GM19372 (cell line): Measurements from ENCODE around the gene CHN2.
A peak's percentile ranks its signal among the peaks of the same experiment; 100 is the strongest.

Source experiments
- ATAC-seq: cut with Tn5 transposase; IDR thresholded peaks from one replicate; pipeline ENCODE4 v1.9.1; 2021; ENCODE audit warnings: mild to moderate bottlenecking, low read depth, moderate library complexity; ENCODE audit not compliant: unreplicated experiment

The CHN2 gene

GRCh38 chr7:29381206-29382094 lies 186.9 kb downstream of the CHN2 start:
- ATAC-seq: no peak

DNA sequence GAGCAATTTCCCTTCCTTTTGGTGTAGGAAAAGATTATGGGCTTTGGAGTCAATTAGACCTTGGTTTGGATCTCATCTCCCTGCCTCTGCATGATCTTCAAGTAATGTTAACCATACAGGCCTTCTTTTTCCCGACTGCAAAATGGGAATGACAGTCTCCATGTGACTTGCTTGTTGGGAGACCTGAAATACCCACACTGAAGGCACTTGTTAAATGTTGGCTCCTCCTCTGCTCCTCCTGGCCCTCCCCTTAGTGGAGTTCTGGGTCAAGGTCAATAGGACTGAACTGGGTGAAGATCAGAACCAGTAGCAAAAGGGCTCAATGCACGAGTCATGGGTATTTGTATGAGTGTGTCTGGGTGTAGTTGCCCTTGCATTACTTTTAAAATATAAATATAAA lies 189.7 kb downstream of the CHN2 start:
- ATAC-seq: no peak

DNA sequence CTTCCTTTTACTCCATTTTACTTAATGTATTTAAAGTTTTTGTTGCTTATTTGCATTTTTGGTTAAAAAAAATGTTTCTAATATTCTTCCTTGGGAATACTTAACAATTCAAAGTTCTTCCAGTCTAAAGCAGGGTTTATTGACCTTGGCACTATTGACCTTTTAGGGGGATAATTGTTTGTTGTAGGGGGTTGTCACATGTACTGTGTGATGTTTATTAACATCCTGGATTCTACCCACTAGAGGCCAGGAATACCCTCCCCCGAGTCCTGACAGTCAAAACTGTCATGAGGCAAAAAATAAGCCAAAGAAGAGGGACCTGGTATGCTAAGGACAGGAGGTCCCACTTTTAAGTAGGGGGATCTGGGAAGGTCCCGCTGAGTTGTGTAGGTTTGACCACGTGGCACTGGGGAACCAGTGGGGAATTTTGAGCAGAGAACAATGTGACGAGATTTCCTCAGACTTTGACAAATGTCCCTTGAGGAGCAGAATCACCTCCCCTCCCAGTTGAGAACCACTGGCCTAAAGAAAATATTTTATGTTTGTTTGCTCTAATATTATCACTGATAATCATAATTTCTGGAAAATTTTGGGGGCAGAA lies 190.7 kb downstream of the CHN2 start:
- no peak for ATAC-seq

- ATAC-seq: no peak
These were observed 191.7 kb downstream of the CHN2 start for GRCh38 chr7:29386196-29386765.

GRCh38 chr7:29391262-29391661 lies 196.7 kb downstream of the CHN2 start:
- no peak for ATAC-seq

- no peak for ATAC-seq
These were observed 199.7 kb downstream of the CHN2 start for GRCh38 chr7:29394321-29394720.

DNA sequence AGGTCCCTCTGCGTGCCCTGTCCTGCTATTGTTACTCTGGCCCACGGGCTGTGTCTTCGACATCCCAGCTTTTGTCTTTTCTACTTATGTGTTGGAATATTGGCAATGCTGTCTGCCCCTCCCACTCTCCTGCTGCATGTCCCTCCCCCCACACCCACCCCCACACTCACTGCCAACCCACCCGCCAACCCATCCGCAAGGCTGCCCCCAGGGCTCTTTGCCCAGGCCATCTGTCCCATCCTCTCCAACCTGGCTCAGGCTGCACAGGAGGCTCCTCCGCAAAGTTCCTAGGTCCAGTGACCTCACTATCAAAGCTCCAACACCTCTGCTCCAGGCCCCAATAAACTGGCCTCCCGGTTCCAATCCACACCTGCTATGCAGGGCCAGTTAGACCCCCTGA lies 202.0 kb downstream of the CHN2 start:
- no peak for ATAC-seq

GRCh38 chr7:29397398-29397797 lies 202.8 kb downstream of the CHN2 start:
- no peak for ATAC-seq

DNA sequence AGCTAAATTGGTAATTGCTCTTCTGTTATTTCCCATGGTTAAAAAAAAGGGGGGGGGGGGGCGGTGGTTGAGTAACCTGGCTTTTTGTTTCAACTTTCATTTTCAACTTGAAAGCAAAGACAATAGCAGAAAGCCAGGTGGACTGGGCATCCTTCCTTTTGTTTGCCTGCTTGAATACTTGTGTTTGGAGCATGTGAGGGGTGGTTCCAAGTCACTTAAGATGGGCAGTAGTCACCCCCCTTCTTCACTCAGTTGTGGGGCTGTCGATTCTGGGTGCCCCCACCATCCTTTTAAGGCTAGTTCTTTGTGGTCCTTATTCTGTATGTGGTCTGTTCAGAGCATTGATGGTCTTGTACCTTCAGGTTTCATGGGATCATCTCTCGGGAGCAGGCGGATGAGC lies 203.4 kb downstream of the CHN2 start:
- ATAC-seq: no peak

GRCh38 chr7:29400437-29400836 lies 205.9 kb downstream of the CHN2 start:
- no peak for ATAC-seq

DNA sequence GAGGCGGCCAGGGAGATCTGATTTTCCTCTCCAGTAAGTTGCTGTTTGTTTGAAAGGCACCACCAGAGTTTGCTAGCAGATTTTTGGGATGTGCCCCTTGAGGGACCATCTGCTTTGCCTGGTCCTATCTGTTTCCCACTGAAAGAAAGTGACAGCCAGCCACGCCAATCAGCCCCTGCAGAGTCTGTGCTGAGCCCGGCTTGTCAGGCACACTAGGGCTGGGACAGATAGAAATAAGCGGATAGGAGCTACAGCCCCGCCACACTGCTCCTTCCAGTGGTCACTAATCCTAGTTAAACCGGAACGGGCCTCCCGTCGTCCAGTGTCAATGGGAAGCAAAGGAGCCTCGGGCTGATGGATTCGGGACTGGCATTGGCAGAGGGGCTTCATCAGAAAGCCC lies 207.2 kb downstream of the CHN2 start:
- ATAC-seq: no peak

DNA sequence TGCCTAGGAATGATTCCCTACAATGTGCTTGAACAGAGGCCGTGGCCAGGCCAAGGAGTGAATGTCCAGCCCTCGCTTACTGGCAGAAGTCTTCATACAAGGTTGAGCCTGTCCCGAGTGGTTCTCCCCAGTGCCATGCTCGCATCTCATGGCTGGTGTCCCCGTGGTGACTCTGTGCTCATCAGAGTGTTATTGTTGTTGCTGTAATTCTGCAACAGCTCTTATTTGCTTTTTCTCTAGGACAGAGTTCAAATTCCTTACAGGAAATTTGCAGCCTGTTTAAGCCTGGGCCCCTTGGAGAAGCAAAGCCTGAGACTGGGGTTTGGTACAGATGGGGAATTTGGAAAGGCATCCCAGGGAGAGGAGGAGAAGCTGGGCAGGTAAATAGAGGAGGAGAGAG lies 211.3 kb downstream of the CHN2 start:
- no peak for ATAC-seq

DNA sequence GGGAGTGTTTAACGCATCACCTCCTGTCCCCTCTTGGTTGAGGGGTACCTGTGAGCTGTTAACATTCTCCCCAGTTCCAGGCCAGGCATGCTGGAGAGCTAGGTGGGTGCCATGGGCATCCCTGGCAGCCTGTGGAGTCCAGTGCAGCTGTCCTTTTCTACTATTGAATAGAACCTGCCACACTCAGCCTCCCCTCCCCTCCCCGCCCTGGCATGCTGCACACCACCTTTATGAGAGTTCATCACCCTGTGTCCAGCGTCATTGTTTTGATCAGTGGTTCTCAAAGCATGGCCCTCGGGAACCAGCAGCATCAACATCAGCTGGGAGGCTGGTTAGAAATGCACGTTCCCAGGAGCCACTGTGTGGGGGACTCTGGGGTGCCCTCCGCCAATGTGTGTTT lies 211.8 kb downstream of the CHN2 start:
- no peak for ATAC-seq

- peak; percentile 59 for ATAC-seq
These were observed 214.3 kb downstream of the CHN2 start for GRCh38 chr7:29408841-29409243.

GRCh38 chr7:29410996-29411395 lies 216.4 kb downstream of the CHN2 start:
- ATAC-seq: no peak

DNA sequence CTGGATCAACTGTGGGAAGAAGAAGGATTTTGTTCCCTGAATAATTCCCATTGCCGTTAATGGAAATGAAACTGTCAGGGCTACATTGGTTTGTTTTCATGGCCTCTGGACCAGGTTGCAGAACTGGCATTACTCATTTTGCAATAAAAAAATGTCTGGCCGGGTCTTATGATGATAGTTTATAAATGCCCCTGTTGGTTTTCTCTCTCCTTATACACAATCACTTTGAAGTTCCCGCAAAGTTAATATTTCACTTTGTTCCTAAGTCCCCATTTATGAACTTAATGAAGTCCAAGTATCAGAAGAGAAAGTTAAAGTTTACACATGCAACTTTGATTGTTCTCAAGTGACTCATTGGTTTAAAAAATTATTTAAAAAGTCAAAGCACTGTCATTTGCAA lies 218.3 kb downstream of the CHN2 start:
- ATAC-seq: no peak

- ATAC-seq: no peak
These were observed 219.1 kb downstream of the CHN2 start for GRCh38 chr7:29413626-29414136.

- ATAC-seq: no peak
These were observed 219.6 kb downstream of the CHN2 start for GRCh38 chr7:29414216-29414615.

GRCh38 chr7:29415215-29415614 lies 220.6 kb downstream of the CHN2 start:
- no peak for ATAC-seq

GRCh38 chr7:29416276-29416937 lies 221.8 kb downstream of the CHN2 start:
- ATAC-seq: no peak

- no peak for ATAC-seq
These were observed 222.3 kb downstream of the CHN2 start for GRCh38 chr7:29416938-29417305.
